AG04449 (cell line): ENCODE measurements around the gene PRKAR1B.

Source experiments
- CTCF ChIA-PET: fragments of 350-600 bp; formaldehyde crosslinking; extraction: SDS; loops from one replicate; lab custom pipeline; 2021; ENCODE audit warnings: antibody characterized with exemption; lab: Yijun Ruan, JAX
- POLR2A ChIA-PET: fragments of 400-600, 350-600 bp; formaldehyde crosslinking; extraction: SDS; loops from one replicate; lab custom pipeline; 2020; ENCODE audit warnings: antibody characterized with exemption, inconsistent platforms; lab: Yijun Ruan, JAX
- DNase-seq: peaks from one replicate; pipeline ENCODE4 v3.0.0-alpha.2; 2010; ENCODE audit warnings: low read depth, low spot score
- H3K4me3 ChIP-seq: 2 replicates; pipeline ENCODE4 v1.5.1; 2011; ENCODE audit warnings: low read depth, mild to moderate bottlenecking, control low read depth, low read length
- TF ChIP-seq, protein P1 (sequence below): IDR thresholded peaks from one replicate; pipeline ENCODE4 v1.5.1; 2011; ENCODE audit warnings: mild to moderate bottlenecking, moderate library complexity, low read length, control low read depth, inconsistent platforms; ENCODE audit not compliant: insufficient read depth; ENCODE audit errors: missing control alignments

PRKAR1B gene

DNA sequence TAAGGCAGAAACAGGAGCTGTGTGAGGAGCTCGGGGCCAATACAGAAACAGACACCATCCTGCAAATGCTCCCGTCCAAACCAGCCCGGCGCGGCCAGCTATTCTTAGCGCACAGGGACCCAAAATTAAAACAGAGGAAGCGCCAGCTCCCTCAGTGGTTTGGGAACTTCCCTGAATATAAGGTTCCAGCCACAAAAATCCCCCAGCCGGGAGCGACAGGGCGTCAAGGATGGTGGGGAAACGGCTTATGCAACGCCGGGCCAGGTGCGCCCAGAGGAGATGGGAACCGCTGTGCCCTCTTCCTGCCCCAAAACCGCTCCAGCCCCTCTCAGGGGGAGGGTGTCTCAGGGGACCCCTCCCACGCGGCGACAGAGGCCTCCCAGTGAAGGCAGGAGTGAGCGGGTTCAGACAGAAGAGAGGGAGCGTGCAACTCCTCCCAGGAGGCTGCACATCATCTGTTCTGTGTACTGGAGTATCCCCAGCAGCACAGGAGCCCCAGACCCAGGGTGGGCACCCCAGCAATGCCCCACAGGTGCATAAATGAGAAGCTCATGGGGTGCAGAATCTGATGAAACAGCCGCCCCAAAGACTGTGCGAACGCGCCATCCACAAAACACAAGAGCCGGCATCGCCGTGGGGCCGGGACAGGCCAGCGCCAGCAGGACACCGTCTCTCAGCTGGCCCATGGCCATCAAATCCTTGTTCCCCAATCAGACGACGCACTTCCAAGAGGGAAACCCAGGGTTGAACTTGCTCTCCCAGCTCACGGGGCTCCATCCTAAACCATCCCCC is 133.6 kb downstream of the PRKAR1B start:
- CTCF ChIA-PET, result no interaction called here
- no peak for DNase-seq
- no peak overlapping the region for H3K4me3 ChIP-seq
- TF ChIP-seq, protein P1, sequence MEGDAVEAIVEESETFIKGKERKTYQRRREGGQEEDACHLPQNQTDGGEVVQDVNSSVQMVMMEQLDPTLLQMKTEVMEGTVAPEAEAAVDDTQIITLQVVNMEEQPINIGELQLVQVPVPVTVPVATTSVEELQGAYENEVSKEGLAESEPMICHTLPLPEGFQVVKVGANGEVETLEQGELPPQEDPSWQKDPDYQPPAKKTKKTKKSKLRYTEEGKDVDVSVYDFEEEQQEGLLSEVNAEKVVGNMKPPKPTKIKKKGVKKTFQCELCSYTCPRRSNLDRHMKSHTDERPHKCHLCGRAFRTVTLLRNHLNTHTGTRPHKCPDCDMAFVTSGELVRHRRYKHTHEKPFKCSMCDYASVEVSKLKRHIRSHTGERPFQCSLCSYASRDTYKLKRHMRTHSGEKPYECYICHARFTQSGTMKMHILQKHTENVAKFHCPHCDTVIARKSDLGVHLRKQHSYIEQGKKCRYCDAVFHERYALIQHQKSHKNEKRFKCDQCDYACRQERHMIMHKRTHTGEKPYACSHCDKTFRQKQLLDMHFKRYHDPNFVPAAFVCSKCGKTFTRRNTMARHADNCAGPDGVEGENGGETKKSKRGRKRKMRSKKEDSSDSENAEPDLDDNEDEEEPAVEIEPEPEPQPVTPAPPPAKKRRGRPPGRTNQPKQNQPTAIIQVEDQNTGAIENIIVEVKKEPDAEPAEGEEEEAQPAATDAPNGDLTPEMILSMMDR, result no peak
- POLR2A ChIA-PET, result no interaction called here

DNA sequence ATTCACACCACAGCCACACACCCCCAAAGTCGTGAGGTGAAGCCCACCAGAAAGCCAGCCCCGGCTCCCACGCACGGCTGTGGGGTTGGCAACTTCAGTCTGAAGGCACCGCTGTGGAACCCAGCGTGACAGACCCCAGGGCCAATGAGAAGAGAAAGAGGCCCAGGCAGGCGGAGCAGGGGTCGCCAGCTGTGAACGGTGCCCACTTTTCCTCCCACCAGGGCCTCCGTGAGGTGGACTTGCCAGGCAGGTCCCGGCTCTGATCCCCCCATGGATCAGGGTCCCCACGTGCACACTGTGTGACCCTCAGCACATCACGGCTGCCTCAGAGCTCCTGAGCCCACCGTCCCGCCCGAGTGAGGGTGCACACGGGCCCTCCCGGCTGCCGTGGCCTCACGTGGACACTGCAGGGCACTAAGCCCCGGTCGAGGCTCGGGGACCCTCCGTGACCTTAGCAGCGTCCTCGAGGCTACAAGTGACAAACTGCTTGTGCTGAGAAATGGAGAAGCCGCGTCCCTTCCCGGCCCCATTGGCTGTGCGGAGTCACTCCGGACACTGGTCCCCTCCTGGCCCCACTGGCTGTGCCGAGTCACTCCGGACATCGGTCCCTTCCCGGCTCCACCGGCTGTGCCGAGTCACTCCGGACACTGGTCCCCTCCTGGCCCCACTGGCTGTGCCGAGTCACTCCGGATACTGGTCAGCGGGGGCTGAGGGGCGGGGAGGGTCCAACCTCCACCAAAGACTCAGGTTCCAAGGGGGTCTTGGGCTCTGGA is 135.0 kb downstream of the PRKAR1B start:
- CTCF ChIA-PET, result no interaction called here
- TF ChIP-seq, protein P1, result no peak
- POLR2A ChIA-PET, result no interaction called here

DNA sequence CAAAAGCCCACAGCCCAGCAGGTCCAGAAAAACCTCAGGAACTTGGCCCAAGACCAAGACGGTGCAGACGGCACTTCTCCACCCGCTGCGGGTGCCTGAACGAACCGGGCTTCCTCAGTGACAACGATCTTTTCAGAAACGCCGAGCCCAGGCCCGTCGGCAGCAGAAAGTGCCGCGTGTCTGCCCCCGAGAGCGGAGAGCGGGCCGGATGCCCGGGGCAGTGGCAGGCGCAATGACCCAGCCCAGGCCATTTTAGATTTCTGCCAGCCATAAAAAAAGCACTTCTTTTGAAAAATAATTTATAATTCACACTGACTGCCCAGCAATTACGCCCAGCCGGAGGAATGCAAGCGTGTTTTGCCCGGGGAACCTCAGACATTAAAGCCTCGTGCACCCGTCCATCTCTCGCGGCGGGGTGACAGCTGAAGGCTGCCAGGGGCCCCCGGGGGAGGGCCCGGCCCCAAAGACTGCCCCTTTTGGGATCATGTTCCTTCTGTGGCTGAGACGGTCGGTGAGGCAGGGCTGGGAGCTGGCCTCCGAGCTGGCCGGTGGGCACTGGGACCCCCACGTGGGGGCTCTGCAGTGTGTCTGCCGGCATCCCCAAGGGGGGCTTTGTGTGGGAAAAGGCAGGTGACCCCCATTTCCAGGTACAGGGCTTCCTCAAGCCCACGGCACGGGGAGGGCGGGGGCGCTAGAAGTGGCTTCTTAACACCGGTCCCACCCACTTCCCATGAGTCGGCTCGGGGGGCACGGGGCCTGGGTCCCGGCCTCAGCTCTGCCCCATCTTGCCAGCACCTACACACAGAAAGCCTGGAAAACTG is 136.1 kb downstream of the PRKAR1B start:
- no peak overlapping the region for H3K4me3 ChIP-seq
- ChIA-PET POLR2A (no interaction called here), CTCF (no interaction called here)
- TF ChIP-seq, protein P1, result no peak
- no peak for DNase-seq

More for the DNA sequence above, 135.0 kb downstream of the PRKAR1B start:
- DNase-seq, result no peak
- no peak overlapping the region for H3K4me3 ChIP-seq

DNA sequence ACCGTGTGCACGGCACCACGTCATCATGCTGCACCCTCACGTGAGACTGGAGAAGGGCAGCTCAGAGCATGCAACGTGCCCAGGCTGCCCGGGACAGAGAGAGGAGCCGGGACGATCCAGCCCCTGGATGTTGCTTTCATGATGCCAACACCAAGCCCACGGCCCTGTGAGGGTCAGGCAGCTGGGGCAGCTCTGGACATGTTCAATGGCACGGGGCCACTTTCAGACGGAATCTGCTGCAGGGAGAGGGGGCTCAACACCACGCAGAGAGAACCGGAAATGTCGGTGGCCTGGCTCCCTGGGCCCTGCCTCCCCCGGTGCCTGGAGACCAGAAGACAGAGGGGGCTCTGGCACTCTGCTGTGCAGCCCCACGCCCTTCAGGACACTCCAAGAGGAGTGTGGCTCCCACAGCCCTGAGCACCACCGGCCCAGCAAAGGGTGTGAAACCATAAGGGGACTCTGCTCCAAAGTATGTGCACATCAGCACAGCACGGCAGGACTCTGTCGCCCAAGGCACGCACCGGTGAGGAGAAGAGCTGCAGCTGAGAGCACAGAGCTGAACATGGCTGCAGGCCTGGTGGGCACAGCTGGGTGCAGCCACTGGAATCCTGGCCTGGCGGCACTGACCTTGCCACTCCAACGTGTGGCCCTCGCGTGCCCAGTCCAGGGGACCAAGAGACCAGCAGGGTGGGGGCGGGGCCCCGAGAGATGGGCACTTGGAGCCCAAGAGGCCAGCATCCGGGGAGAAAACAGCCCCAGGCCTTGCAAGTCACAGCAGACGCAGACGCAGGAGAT is 137.1 kb downstream of the PRKAR1B start:
- DNase-seq, result no peak
- ChIA-PET POLR2A (no interaction called here), CTCF (no interaction called here)
- no peak overlapping the region for H3K4me3 ChIP-seq
- TF ChIP-seq, protein P1, result no peak

DNA sequence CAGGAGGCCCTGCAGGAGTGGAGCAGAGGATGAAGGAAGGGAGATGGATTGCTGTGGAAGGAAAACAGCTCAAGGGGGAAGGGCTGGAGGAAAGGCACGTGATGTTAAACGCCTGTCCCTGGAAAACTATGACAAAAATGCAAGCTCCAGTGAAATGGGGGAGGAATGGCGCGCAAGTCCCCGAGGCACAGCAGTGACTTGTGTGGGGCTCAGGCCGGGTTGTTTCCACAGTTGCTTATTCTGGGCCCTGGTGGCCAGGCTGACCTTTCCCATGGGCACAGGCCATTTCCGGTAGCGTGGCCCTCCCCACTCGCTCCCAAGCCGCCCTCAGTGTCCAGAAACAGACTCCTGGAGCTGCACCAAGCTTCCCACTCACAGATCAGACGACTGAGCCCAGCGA is 139.3 kb downstream of the PRKAR1B start:
- CTCF ChIA-PET, result interaction anchor here (0.7 kb wide), 1 partner anchor 78 kb away, joined by 3 read pairs; no protein-coding TSS in a partner anchor

More for the DNA sequence above, 139.3 kb downstream of the PRKAR1B start:
- POLR2A ChIA-PET, result no interaction called here
- DNase-seq, result no peak
- TF ChIP-seq, protein P1, result no peak
- no peak overlapping the region for H3K4me3 ChIP-seq
